MM.1S (cell line): ENCODE measurements around the gene ADARB1.

ENCODE experiments used
- EZH2 ChIP-seq: fragments of 300-600 bp; sonication (generic); optimal IDR thresholded peaks from 2 replicates; pipeline ENCODE3; 2017; ENCODE audit warnings: low read depth, mild to moderate bottlenecking, antibody characterized with exemption, low read length, mixed read lengths
- TF ChIP-seq, protein P1 (sequence below): fragments of 300-600 bp; sonication (generic); IDR thresholded peaks from 2 replicates; pipeline ENCODE4 v1.5.1; 2016; ENCODE audit warnings: antibody characterized with exemption, low read length, mixed read lengths

DNA sequence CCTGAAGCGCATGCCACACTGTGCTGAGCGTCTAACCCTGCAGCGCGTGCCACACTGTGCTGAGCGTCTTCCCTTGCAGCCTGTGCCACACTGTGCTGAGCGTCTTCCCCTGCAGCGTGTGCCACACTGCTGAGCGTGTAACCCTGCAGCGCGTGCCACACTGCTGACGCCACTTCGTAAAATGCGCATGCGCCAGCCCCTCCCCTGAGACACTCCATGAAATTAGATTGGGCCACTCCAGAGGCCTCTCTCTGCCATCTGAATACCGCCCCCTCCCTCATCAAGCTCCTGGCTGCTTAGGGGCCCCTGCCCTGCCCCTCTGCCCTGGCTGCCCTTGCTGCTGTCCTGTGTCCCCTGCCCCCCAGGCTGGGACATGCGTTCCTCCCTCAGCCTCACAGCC, 128.5 kb downstream of the ADARB1 start:
- TF ChIP-seq, protein P1, sequence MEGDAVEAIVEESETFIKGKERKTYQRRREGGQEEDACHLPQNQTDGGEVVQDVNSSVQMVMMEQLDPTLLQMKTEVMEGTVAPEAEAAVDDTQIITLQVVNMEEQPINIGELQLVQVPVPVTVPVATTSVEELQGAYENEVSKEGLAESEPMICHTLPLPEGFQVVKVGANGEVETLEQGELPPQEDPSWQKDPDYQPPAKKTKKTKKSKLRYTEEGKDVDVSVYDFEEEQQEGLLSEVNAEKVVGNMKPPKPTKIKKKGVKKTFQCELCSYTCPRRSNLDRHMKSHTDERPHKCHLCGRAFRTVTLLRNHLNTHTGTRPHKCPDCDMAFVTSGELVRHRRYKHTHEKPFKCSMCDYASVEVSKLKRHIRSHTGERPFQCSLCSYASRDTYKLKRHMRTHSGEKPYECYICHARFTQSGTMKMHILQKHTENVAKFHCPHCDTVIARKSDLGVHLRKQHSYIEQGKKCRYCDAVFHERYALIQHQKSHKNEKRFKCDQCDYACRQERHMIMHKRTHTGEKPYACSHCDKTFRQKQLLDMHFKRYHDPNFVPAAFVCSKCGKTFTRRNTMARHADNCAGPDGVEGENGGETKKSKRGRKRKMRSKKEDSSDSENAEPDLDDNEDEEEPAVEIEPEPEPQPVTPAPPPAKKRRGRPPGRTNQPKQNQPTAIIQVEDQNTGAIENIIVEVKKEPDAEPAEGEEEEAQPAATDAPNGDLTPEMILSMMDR: no peak
- TF ChIP-seq EZH2: no peak
